HG03097 (cell line): ENCODE data around the gene UHRF2.

Experiments used
- ATAC-seq: cut with Tn5 transposase; IDR thresholded peaks from one replicate; pipeline ENCODE4 v1.9.1; 2021; ENCODE audit not compliant: unreplicated experiment, low FRiP score

Gene UHRF2

GRCh38 chr9:6552498-6553121, 139.6 kb downstream of the UHRF2 start:
- no peak for ATAC-seq

- ATAC-seq, result no peak
These were observed 140.9 kb downstream of the UHRF2 start for GRCh38 chr9:6553866-6554265.
